Activated gamma-delta T cell treated with anti-CD3 and anti-CD28 coated beads, Interleukin-2, amount 50 U/mL, for 16 hours (primary cell): ENCODE results near the gene TRAF2.

Experiments
- DNase-seq: peaks from one replicate; pipeline ENCODE4 v3.0.0-alpha.2; 2020; ENCODE audit warnings: low read depth

The TRAF2 gene

GRCh38 chr9:136847088-136847825, 39.1 kb upstream of the TRAF2 start:
- no peak for DNase-seq

GRCh38 chr9:136847826-136848392, 38.4 kb upstream of the TRAF2 start:
- DNase-seq, result peak; percentile 59

- no peak for DNase-seq
Measured at GRCh38 chr9:136848393-136849037, 37.8 kb upstream of the TRAF2 start.

GRCh38 chr9:136849038-136849959, 37.0 kb upstream of the TRAF2 start, which contains the start of gene PHPT1:
Gene PHPT1 (plus strand): TSS chr9:136849409. CDS start chr9:136849431, 22 bp downstream.
- peak; percentile 95 for DNase-seq

GRCh38 chr9:136849960-136850865, 36.1 kb upstream of the TRAF2 start:
- no peak for DNase-seq

- DNase-seq, result no peak
Measured at GRCh38 chr9:136850866-136851775, 35.2 kb upstream of the TRAF2 start.

GRCh38 chr9:136851941-136852663, 34.2 kb upstream of the TRAF2 start, which contains the start of gene MAMDC4:
Gene MAMDC4 (plus strand): TSS chr9:136852346. CDS start chr9:136852417, 71 bp downstream.
- DNase-seq, result no peak

- no peak for DNase-seq
Measured at GRCh38 chr9:136852664-136853595, 33.4 kb upstream of the TRAF2 start.

- no peak for DNase-seq
Measured at GRCh38 chr9:136853596-136854112, 32.7 kb upstream of the TRAF2 start.

GRCh38 chr9:136854113-136854841, 32.0 kb upstream of the TRAF2 start:
- no peak for DNase-seq

- no peak for DNase-seq
Measured at GRCh38 chr9:136854842-136855460, 31.4 kb upstream of the TRAF2 start.

GRCh38 chr9:136855461-136856078, 30.7 kb upstream of the TRAF2 start:
- no peak for DNase-seq

- DNase-seq, result no peak
Measured at GRCh38 chr9:136856079-136856476, 30.2 kb upstream of the TRAF2 start.

GRCh38 chr9:136856541-136857141, 29.7 kb upstream of the TRAF2 start:
- no peak for DNase-seq

GRCh38 chr9:136857166-136857565, 29.1 kb upstream of the TRAF2 start:
- DNase-seq, result no peak
